OCI-LY7 (cell line): Measurements from ENCODE around the gene PFDN4. TPM values are rescaled to one million over a fixed set of nuclear protein-coding genes. Genes with fewer than 3 reads are reported as not detected.

Source experiments
- BruUV-seq: library from RNA; stranded (reverse); fragments of 400-500 nt; replicated peaks from 2 replicates; lab custom pipeline; 2021; lab: Mats Ljungman, UMichigan
- CTCF ChIA-PET: fragments of 300-600 bp; sonication (Branson Sonifier 250); formaldehyde crosslinking; loops from one replicate; lab custom pipeline; 2022; ENCODE audit warnings: antibody characterized with exemption; ENCODE audit not compliant: unreplicated experiment; lab: Charles Lee
- POLR2A ChIA-PET: fragments of 300-600 bp; sonication (Branson Sonifier 250); formaldehyde crosslinking; loops from one replicate; lab custom pipeline; 2022; ENCODE audit warnings: antibody characterized with exemption; lab: Charles Lee
- DNase-seq: peaks from one replicate; pipeline ENCODE4 v3.0.0-alpha.2; 2015; ENCODE audit warnings: low spot score
- H2AFZ ChIP-seq: fragments of 200-600 bp; sonication (generic), shearing (Covaris generic); 2 replicates; pipeline ENCODE4 v1.6.1; 2014; ENCODE audit warnings: mild to moderate bottlenecking, antibody characterized with exemption, low read length, moderate library complexity
- H3K27ac ChIP-seq: fragments of 200-600 bp; sonication (generic); 2 replicates; pipeline ENCODE4 v1.5.1; 2014; ENCODE audit warnings: mixed run types, low read depth, mild to moderate bottlenecking, moderate library complexity, low read length, inconsistent platforms; ENCODE audit not compliant: poor library complexity, severe bottlenecking
- H3K36me3 ChIP-seq: fragments of 200-600 bp; sonication (generic); 2 replicates; pipeline ENCODE4 v1.6.1; 2014; ENCODE audit warnings: mild to moderate bottlenecking, antibody characterized with exemption, low read length, moderate library complexity, mixed read lengths; ENCODE audit not compliant: insufficient read depth
- H3K4me1 ChIP-seq: fragments of 200-600 bp; sonication (generic); 2 replicates; pipeline ENCODE4 v1.5.1; 2014; ENCODE audit warnings: mild to moderate bottlenecking, low read length; ENCODE audit not compliant: insufficient read depth, poor library complexity, severe bottlenecking
- H3K4me2 ChIP-seq: fragments of 200-600 bp; sonication (generic); 2 replicates; pipeline ENCODE4 v1.6.1; 2014; ENCODE audit warnings: mild to moderate bottlenecking, low read length
- H3K4me3 ChIP-seq: fragments of 200-600 bp; sonication (generic); 2 replicates; pipeline ENCODE4 v1.5.1; 2014; ENCODE audit warnings: mild to moderate bottlenecking, low read depth, low read length; ENCODE audit not compliant: poor library complexity, severe bottlenecking
- H3K79me2 ChIP-seq: fragments of 200-600 bp; sonication (generic); 2 replicates; pipeline ENCODE4 v1.6.1; 2016; ENCODE audit warnings: low read depth, mild to moderate bottlenecking, low read length, moderate library complexity, mixed read lengths; ENCODE audit not compliant: insufficient read depth
- H3K9me2 ChIP-seq: fragments of 200-600 bp; sonication (generic); 2 replicates; pipeline ENCODE4 v1.6.1; 2016; ENCODE audit warnings: mild to moderate bottlenecking, low read length, mixed read lengths; ENCODE audit not compliant: insufficient read depth
- H3K9me3 ChIP-seq: fragments of 200-600 bp; sonication (generic); 2 replicates; pipeline ENCODE4 v1.6.1; 2014; ENCODE audit warnings: mild to moderate bottlenecking, mixed run types, low read length, mixed read lengths
- H4K20me1 ChIP-seq: fragments of 200-600 bp; sonication (generic); 2 replicates; pipeline ENCODE4 v1.6.1; 2014; ENCODE audit warnings: mild to moderate bottlenecking, antibody characterized with exemption, low read length, moderate library complexity, mixed read lengths; ENCODE audit not compliant: insufficient read depth
- CTCF ChIP-seq: fragments of 200-600 bp; sonication (generic); conservative IDR thresholded peaks from 2 replicates; pipeline ENCODE4 v1.5.1; 2014; ENCODE audit warnings: mild to moderate bottlenecking, antibody characterized with exemption, low read length, moderate library complexity, mixed read lengths
- EZH2phosphoT487 ChIP-seq: fragments of 200-600 bp; sonication (generic); IDR thresholded peaks from 2 replicates; pipeline ENCODE4 v1.6.1; 2018; ENCODE audit warnings: low read depth, borderline replicate concordance, mild to moderate bottlenecking, mixed run types, antibody characterized with exemption, low read length, moderate library complexity, mixed read lengths
- intact Hi-C: fragments of 100-400 bp; cut with micrococcal nuclease; formaldehyde crosslinking; loops from one replicate; pipeline ENCODE4 v1.10.0; 2022; ENCODE audit not compliant: unreplicated experiment
- total RNA-seq, 2 experiments: library from RNA; depleted of rRNA in 1 of 2; stranded (reverse); fragments of >200 nt in 1 of 2; shearing (Covaris generic) in 1 of 2; gene quantifications; 2 replicates each; pipeline ENCODE4 v1.2.3, GENCODE V29; 2014 to 2022

PFDN4 gene
- total RNA-seq, 2 experiments from 2014 or later, result 29.7 to 40.7 TPM

- no peaks in the 10 kb centered on the region for H3K36me3 ChIP-seq
- DNase-seq, result no peak
- H3K4me1 ChIP-seq, result no peaks in the 10 kb centered on the region
- TF ChIP-seq EZH2phosphoT487, result no peak
- TF ChIP-seq CTCF, result no peak
- no peak within 1 kb of the TSS for H3K4me3 ChIP-seq
- no peaks in the 10 kb centered on the region for H3K9me2 ChIP-seq
- no peak within 1 kb of the TSS for H3K4me2 ChIP-seq
- H3K79me2 ChIP-seq, result no peaks in the 10 kb centered on the region
- intact Hi-C loops, result no loop called here
- BruUV-seq, result no TSS peak
- H4K20me1 ChIP-seq, result no peaks in the 10 kb centered on the region
- no peaks in the 10 kb centered on the region for H3K9me3 ChIP-seq
- ChIA-PET POLR2A (no interaction called here), CTCF (no interaction called here)
- H2AFZ ChIP-seq, result no peak within 1 kb of the TSS
- H3K27ac ChIP-seq, result no peak within 1 kb of the TSS
These were observed 34.0 kb upstream of the PFDN4 start, which contains the start of gene CYP24A1 for GRCh38 chr20:54173653-54174456. CYP24A1 (minus strand) TSS chr20:54173986; CDS start chr20:54173579, 407 bp downstream.

- intact Hi-C loops, result no loop called here
- H3K4me3 ChIP-seq, result no peak overlapping the region
- H3K4me1 ChIP-seq, result no peaks in the 10 kb centered on the region
- ChIA-PET POLR2A (no interaction called here), CTCF (no interaction called here)
- no TSS peak for BruUV-seq
- DNase-seq, result no peak
- TF ChIP-seq EZH2phosphoT487, result no peak
- no peak for TF ChIP-seq CTCF
- no peak overlapping the region for H2AFZ ChIP-seq
- no peaks in the 10 kb centered on the region for H3K79me2 ChIP-seq
- no peaks in the 10 kb centered on the region for H3K9me2 ChIP-seq
- no peaks in the 10 kb centered on the region for H3K36me3 ChIP-seq
- no peak overlapping the region for H3K27ac ChIP-seq
- H4K20me1 ChIP-seq, result no peaks in the 10 kb centered on the region
- no peaks in the 10 kb centered on the region for H3K9me3 ChIP-seq
- H3K4me2 ChIP-seq, result no peak overlapping the region
These were observed 33.3 kb upstream of the PFDN4 start for GRCh38 chr20:54174457-54175175.

- no peak for TF ChIP-seq CTCF
- no peak for TF ChIP-seq EZH2phosphoT487
- H3K9me3 ChIP-seq, result no peaks in the 10 kb centered on the region
- ChIA-PET CTCF (no interaction called here), POLR2A (no interaction called here)
- H3K4me1 ChIP-seq, result no peaks in the 10 kb centered on the region
- H3K79me2 ChIP-seq, result no peaks in the 10 kb centered on the region
- BruUV-seq, result no TSS peak
- no peak overlapping the region for H3K27ac ChIP-seq
- no peak overlapping the region for H3K4me3 ChIP-seq
- H3K36me3 ChIP-seq, result no peaks in the 10 kb centered on the region
- no peak overlapping the region for H3K4me2 ChIP-seq
- no peak overlapping the region for H2AFZ ChIP-seq
- intact Hi-C loops, result no loop called here
- H4K20me1 ChIP-seq, result no peaks in the 10 kb centered on the region
- DNase-seq, result no peak
- no peaks in the 10 kb centered on the region for H3K9me2 ChIP-seq
These were observed 31.3 kb upstream of the PFDN4 start for GRCh38 chr20:54176610-54177009.
